ENCODE measurements around the gene SIX2.

Gene SIX2

DNA sequence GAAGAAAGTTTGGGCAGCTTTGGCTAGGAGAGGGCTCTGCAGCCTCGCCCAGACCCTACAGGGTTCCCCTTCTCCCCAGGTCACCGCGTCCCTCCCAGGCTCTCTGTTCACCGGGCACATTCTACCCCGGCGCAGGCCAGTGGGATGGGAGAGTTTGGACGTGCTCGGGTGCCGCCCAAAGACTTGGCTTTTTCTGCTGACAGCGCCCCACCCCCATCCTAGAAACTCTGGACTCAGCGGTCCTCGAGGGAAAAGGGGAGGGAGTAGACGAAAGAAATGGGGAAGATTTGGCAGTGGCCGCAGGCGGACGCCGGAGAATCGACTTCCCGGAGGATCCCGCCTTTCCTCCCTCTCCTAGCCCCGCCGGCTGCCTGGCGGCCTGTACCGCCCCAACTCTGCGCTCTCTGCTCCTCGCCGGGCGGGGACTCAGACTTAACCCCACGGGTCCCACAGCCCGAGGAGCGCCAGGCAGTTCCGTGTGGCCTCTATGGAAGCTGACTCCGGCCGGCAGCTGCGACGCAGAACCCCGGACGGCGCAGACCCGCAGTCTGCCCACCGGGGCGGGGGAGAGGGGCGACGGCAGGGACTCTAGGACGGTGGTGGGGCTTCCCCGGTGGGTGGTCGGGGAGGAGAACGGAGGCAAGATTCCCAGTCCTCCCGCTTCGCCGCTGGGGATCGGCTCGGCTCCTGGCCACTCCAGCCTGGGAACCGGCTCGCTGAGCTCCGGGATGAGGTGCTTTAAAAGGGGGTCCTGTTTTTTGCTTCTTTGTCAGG, 863 bp upstream of the SIX2 start:
- Histone ChIP-seq H3K4me1 (ENCODE audit: control insufficient read depth, insufficient read depth, low read length) (peaks cover 11% of the 10 kb centered on the region), H3K27ac (ENCODE audit: low read length) (no peak overlapping the region), H3K9me3 (ENCODE audit: control insufficient read depth, insufficient read depth, low read length) (no peaks in the 10 kb centered on the region), H3K36me3 (ENCODE audit: control insufficient read depth, insufficient read depth, low read length) (no peaks in the 10 kb centered on the region), H3K27me3 (ENCODE audit: control insufficient read depth, insufficient read depth, low read length) (peaks cover 73% of the 10 kb centered on the region), H3K4me3 (ENCODE audit: low read length) (peak overlapping the region; percentile 46; the same call in 1 of the 2 replicates)
- no peak for DNase-seq (ENCODE audit: low read depth, low spot score)
- WGBS (ENCODE audit: insufficient coverage, insufficient read length): no CpG with 5 or more reads among the region's 56 CpGs

DNA sequence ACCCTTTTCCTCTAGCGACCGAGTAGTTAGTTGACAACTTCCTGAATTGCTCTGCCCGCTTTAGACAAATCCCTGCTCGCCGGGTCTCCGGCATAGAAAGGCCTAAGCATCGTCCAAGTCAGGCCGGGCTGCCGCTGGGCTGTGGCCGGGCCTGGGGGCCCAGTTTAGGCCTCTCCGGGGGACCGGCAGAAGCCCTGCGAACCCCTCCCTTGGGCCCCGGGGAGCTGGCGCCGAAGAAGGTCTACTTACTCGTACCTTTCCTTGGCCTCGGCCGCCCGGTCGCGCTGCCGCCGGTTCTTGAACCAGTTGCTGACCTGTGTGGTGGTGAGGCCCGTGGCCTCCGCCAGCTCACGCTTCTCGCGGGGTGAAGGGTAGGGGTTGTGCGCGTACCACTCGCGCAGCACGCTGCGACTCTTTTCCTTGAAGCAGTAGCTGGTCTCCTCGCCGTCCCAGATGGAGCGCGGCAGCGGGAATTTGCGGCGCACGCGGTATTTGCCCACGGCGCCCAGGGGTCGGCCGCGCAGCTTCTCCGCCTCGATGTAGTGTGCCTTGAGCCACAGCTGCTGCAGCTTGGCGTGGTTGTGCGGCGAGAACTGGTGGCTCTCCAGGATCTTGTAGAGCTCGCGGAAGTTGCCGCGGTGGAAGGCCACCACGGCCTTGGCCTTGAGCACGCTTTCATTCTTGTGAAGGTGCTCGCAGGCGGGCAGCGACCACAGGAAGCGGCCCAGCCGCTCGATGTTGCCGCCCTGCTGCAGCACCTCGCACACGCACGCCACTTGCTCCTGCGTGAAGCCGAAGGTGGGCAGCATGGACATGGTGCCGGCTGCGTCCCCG, 739 bp downstream of the SIX2 start:
- Histone ChIP-seq H3K4me1 (ENCODE audit: control insufficient read depth, insufficient read depth, low read length) (peaks cover 11% of the 10 kb centered on the region), H3K27ac (ENCODE audit: low read length) (no peak overlapping the region), H3K9me3 (ENCODE audit: control insufficient read depth, insufficient read depth, low read length) (no peaks in the 10 kb centered on the region), H3K36me3 (ENCODE audit: control insufficient read depth, insufficient read depth, low read length) (no peaks in the 10 kb centered on the region), H3K27me3 (ENCODE audit: control insufficient read depth, insufficient read depth, low read length) (peaks cover 87% of the 10 kb centered on the region), H3K4me3 (ENCODE audit: low read length) (peak overlapping the region; percentile 3; the same call in 1 of the 2 replicates)
- DNase-seq (ENCODE audit: low read depth, low spot score): no peak
- no CpG with 5 or more reads among the region's 75 CpGs for WGBS (ENCODE audit: insufficient coverage, insufficient read length)

- DNase-seq (ENCODE audit: low read depth, low spot score): no peak
- Histone ChIP-seq H3K27ac (ENCODE audit: low read length) (no peak overlapping the region), H3K36me3 (ENCODE audit: control insufficient read depth, insufficient read depth, low read length) (no peaks in the 10 kb centered on the region), H3K4me3 (ENCODE audit: low read length) (no peak overlapping the region), H3K27me3 (ENCODE audit: control insufficient read depth, insufficient read depth, low read length) (peaks cover 87% of the 10 kb centered on the region), H3K9me3 (ENCODE audit: control insufficient read depth, insufficient read depth, low read length) (no peaks in the 10 kb centered on the region), H3K4me1 (ENCODE audit: control insufficient read depth, insufficient read depth, low read length) (peaks cover 8% of the 10 kb centered on the region)
- WGBS (ENCODE audit: insufficient coverage, insufficient read length): no CpG with 5 or more reads among the region's 6 CpGs
These were observed 1.3 kb downstream of the SIX2 start for GRCh38 chr2:45007961-45008295.

DNA sequence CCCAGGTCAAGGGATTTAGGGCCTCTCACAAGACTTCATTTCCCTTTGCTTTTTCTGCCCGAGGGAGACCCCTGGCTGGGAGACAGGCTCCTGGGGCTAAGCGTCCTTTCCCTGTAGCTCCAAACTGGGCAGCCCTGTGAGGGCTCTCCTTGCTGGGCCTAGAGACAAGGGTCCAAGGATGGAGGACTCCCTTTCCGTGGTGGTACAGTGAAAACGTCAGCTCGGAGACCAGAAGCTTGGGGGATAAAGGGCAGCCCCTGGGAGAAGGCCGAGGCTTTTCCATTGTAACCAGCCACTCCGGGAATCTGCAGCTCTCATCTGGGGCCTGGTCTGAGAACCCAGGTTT, 2.3 kb downstream of the SIX2 start:
- Histone ChIP-seq H3K4me3 (ENCODE audit: low read length) (no peak overlapping the region), H3K9me3 (ENCODE audit: control insufficient read depth, insufficient read depth, low read length) (no peaks in the 10 kb centered on the region), H3K4me1 (ENCODE audit: control insufficient read depth, insufficient read depth, low read length) (peaks cover 7% of the 10 kb centered on the region), H3K27me3 (ENCODE audit: control insufficient read depth, insufficient read depth, low read length) (peaks cover 86% of the 10 kb centered on the region), H3K36me3 (ENCODE audit: control insufficient read depth, insufficient read depth, low read length) (no peaks in the 10 kb centered on the region), H3K27ac (ENCODE audit: low read length) (no peak overlapping the region)
- DNase-seq (ENCODE audit: low read depth, low spot score): no peak
- no CpG with 5 or more reads among the region's 7 CpGs for WGBS (ENCODE audit: insufficient coverage, insufficient read length)

GRCh38 chr2:45006041-45006941, 3.0 kb downstream of the SIX2 start:
- WGBS (ENCODE audit: insufficient coverage, insufficient read length): 100% methylated on average over 1 of the region's 37 CpGs
- Histone ChIP-seq H3K4me1 (ENCODE audit: control insufficient read depth, insufficient read depth, low read length) (peaks cover 5% of the 10 kb centered on the region), H3K36me3 (ENCODE audit: control insufficient read depth, insufficient read depth, low read length) (no peaks in the 10 kb centered on the region), H3K4me3 (ENCODE audit: low read length) (no peak overlapping the region), H3K27ac (ENCODE audit: low read length) (no peak overlapping the region), H3K9me3 (ENCODE audit: control insufficient read depth, insufficient read depth, low read length) (no peaks in the 10 kb centered on the region), H3K27me3 (ENCODE audit: control insufficient read depth, insufficient read depth, low read length) (peaks cover 86% of the 10 kb centered on the region)
- no peak for DNase-seq (ENCODE audit: low read depth, low spot score)

GRCh38 chr2:45005261-45006002, 3.8 kb downstream of the SIX2 start:
- peaks cover 5% of the 10 kb centered on the region for H3K4me1 ChIP-seq (ENCODE audit: control insufficient read depth, insufficient read depth, low read length)

GRCh38 chr2:45004562-45005191, 4.6 kb downstream of the SIX2 start:
- Histone ChIP-seq H3K27me3 (ENCODE audit: control insufficient read depth, insufficient read depth, low read length) (peaks cover 92% of the 10 kb centered on the region), H3K9me3 (ENCODE audit: control insufficient read depth, insufficient read depth, low read length) (no peaks in the 10 kb centered on the region), H3K4me1 (ENCODE audit: control insufficient read depth, insufficient read depth, low read length) (peaks cover 5% of the 10 kb centered on the region), H3K4me3 (ENCODE audit: low read length) (no peak overlapping the region; the same call in 1 of the 2 replicates), H3K36me3 (ENCODE audit: control insufficient read depth, insufficient read depth, low read length) (no peaks in the 10 kb centered on the region), H3K27ac (ENCODE audit: low read length) (no peak overlapping the region)
- DNase-seq (ENCODE audit: low read depth, low spot score): no peak
- WGBS (ENCODE audit: insufficient coverage, insufficient read length): no CpG with 5 or more reads among the region's 45 CpGs

More at GRCh38 chr2:45005261-45006002, 3.8 kb downstream of the SIX2 start:
- H3K36me3 ChIP-seq (ENCODE audit: control insufficient read depth, insufficient read depth, low read length): no peaks in the 10 kb centered on the region
- H3K4me3 ChIP-seq (ENCODE audit: low read length): no peak overlapping the region
- H3K27ac ChIP-seq (ENCODE audit: low read length): no peak overlapping the region
- H3K9me3 ChIP-seq (ENCODE audit: control insufficient read depth, insufficient read depth, low read length): no peaks in the 10 kb centered on the region
- WGBS (ENCODE audit: insufficient coverage, insufficient read length): no CpG with 5 or more reads among the region's 25 CpGs
- peaks cover 86% of the 10 kb centered on the region for H3K27me3 ChIP-seq (ENCODE audit: control insufficient read depth, insufficient read depth, low read length)
- no peak for DNase-seq (ENCODE audit: low read depth, low spot score)

GRCh38 chr2:45003579-45004551, 5.4 kb downstream of the SIX2 start:
- Histone ChIP-seq H3K27me3 (ENCODE audit: control insufficient read depth, insufficient read depth, low read length) (peaks cover 99% of the 10 kb centered on the region), H3K4me1 (ENCODE audit: control insufficient read depth, insufficient read depth, low read length) (peaks cover 4% of the 10 kb centered on the region), H3K27ac (ENCODE audit: low read length) (no peak overlapping the region), H3K4me3 (ENCODE audit: low read length) (no peak overlapping the region), H3K36me3 (ENCODE audit: control insufficient read depth, insufficient read depth, low read length) (no peaks in the 10 kb centered on the region), H3K9me3 (ENCODE audit: control insufficient read depth, insufficient read depth, low read length) (no peaks in the 10 kb centered on the region)
- WGBS (ENCODE audit: insufficient coverage, insufficient read length): no CpG with 5 or more reads among the region's 41 CpGs
- DNase-seq (ENCODE audit: low read depth, low spot score): no peak

DNA sequence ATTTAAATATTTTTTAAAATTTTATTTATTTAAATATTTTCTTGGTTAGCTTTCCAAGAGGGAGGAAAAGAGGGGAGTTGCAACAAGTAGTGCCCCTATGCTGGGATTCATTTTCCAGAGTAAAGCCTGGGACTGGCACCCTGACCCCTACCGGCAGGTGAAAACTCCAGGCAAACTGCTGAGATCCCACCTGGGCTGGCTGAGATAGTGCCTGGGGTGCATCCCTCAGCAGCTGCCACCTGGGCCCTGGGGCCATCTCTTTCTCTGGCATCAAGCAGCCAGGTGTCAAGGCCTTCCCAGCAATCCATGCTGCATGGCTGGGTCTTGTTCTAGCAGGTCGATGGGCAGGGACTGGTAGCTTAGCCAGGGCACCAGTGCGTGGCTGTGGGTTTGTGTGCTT, 6.6 kb downstream of the SIX2 start:
- Histone ChIP-seq H3K36me3 (ENCODE audit: control insufficient read depth, insufficient read depth, low read length) (no peaks in the 10 kb centered on the region), H3K27me3 (ENCODE audit: control insufficient read depth, insufficient read depth, low read length) (peaks cover 95% of the 10 kb centered on the region), H3K9me3 (ENCODE audit: control insufficient read depth, insufficient read depth, low read length) (no peaks in the 10 kb centered on the region), H3K27ac (ENCODE audit: low read length) (no peak overlapping the region), H3K4me1 (ENCODE audit: control insufficient read depth, insufficient read depth, low read length) (peaks cover 1% of the 10 kb centered on the region; the same call in 1 of the 2 replicates), H3K4me3 (ENCODE audit: low read length) (no peak overlapping the region)
- no CpG with 5 or more reads among the region's 3 CpGs for WGBS (ENCODE audit: insufficient coverage, insufficient read length)
- no peak for DNase-seq (ENCODE audit: low read depth, low spot score)
